Left forelimb (tissue), 1 donor: ENCODE data around the gene SLC12A5.
A peak's percentile ranks its signal among the peaks of the same experiment; 100 is the strongest.
"Not testable (repeated sequence)": the region's sequence is repeated elsewhere in the genome, so short reads cannot be mapped to it uniquely, and the experiment has no call there.

ENCODE experiments used
- DNase-seq: peaks from one replicate; pipeline ENCODE4 v3.0.0-alpha.2; 2018; ENCODE audit warnings: low spot score

Gene SLC12A5

GRCh38 chr20:46083101-46083500, 54.1 kb downstream of the SLC12A5 start:
- no peak for DNase-seq

- no peak for DNase-seq
Measured at GRCh38 chr20:46083531-46084061, 54.6 kb downstream of the SLC12A5 start.

GRCh38 chr20:46084805-46085178, 55.8 kb downstream of the SLC12A5 start:
- DNase-seq, result no peak

- no peak for DNase-seq
Measured at GRCh38 chr20:46085179-46085851, 56.3 kb downstream of the SLC12A5 start.

- no peak for DNase-seq
Measured at GRCh38 chr20:46087161-46087560, 58.1 kb downstream of the SLC12A5 start.

GRCh38 chr20:46088409-46089166, 59.6 kb downstream of the SLC12A5 start:
- no peak for DNase-seq

- DNase-seq, result no peak
Measured at GRCh38 chr20:46089167-46089416, 60.1 kb downstream of the SLC12A5 start.

- DNase-seq, result peak; percentile 97
Measured at GRCh38 chr20:46089417-46090388, 60.7 kb downstream of the SLC12A5 start, which contains the start of gene NCOA5. TSS of gene NCOA5 (minus strand) at chr20:46089962. CDS start at chr20:46079424, 10,538 bp downstream.

GRCh38 chr20:46091622-46092535, 62.9 kb downstream of the SLC12A5 start:
- not testable (repeated sequence) for DNase-seq

- no peak for DNase-seq
Measured at GRCh38 chr20:46093531-46093930, 64.5 kb downstream of the SLC12A5 start.

- no peak for DNase-seq
Measured at GRCh38 chr20:46099491-46100287, 70.7 kb downstream of the SLC12A5 start.

GRCh38 chr20:46100444-46100843, 71.4 kb downstream of the SLC12A5 start:
- not testable (repeated sequence) for DNase-seq

- no peak for DNase-seq
Measured at GRCh38 chr20:46100988-46101387, 72.0 kb downstream of the SLC12A5 start.

GRCh38 chr20:46101957-46102356, 72.9 kb downstream of the SLC12A5 start:
- DNase-seq, result no peak

GRCh38 chr20:46102940-46103339, 73.9 kb downstream of the SLC12A5 start:
- no peak for DNase-seq

- no peak for DNase-seq
Measured at GRCh38 chr20:46104262-46104661, 75.2 kb downstream of the SLC12A5 start.

- no peak for DNase-seq
Measured at GRCh38 chr20:46107061-46107460, 78.0 kb downstream of the SLC12A5 start.

GRCh38 chr20:46108435-46108841, 79.4 kb downstream of the SLC12A5 start:
- no peak for DNase-seq

GRCh38 chr20:46108976-46109375, 80.0 kb downstream of the SLC12A5 start:
- DNase-seq, result no peak
